MM.1S (cell line): ENCODE measurements around the gene SPI1.

ENCODE experiments used
- DNase-seq: peaks from one replicate; pipeline ENCODE4 v3.0.0-alpha.2; 2015
- H2AFZ ChIP-seq: fragments of 300-600 bp; sonication (generic); 2 replicates; pipeline ENCODE4 v1.6.0; 2016; ENCODE audit warnings: antibody characterized with exemption, low read length
- H3F3A ChIP-seq: fragments of 300-600 bp; sonication (generic); 2 replicates; pipeline ENCODE4 v1.6.1; 2016; ENCODE audit warnings: mild to moderate bottlenecking, antibody characterized with exemption, low read length, moderate library complexity, mixed read lengths; ENCODE audit not compliant: insufficient read depth
- H3K27ac ChIP-seq: fragments of 300-600 bp; sonication (generic); 2 replicates; pipeline ENCODE4 v1.5.1; 2016; ENCODE audit warnings: mild to moderate bottlenecking, low read length
- H3K27me3 ChIP-seq: fragments of 300-600 bp; sonication (generic); replicated peaks from 2 replicates; pipeline ENCODE4 v1.6.0; 2016; ENCODE audit warnings: low read length; ENCODE audit not compliant: insufficient read depth
- H3K36me3 ChIP-seq: fragments of 300-600 bp; sonication (generic); replicated peaks from 2 replicates; pipeline ENCODE4 v1.6.1; 2016; ENCODE audit warnings: mild to moderate bottlenecking, low read length, mixed read lengths; ENCODE audit not compliant: insufficient read depth
- H3K4me1 ChIP-seq: fragments of 300-600 bp; sonication (generic); 2 replicates; pipeline ENCODE4 v1.6.1; 2016; ENCODE audit warnings: low read length, mixed read lengths
- H3K4me2 ChIP-seq: fragments of 300-600 bp; sonication (generic); 2 replicates; pipeline ENCODE4 v1.6.0; 2016; ENCODE audit warnings: low read depth, low read length
- H3K4me3 ChIP-seq: fragments of 300-600 bp; sonication (generic); 2 replicates; pipeline ENCODE4 v1.5.1; 2016; ENCODE audit warnings: low read length, mixed read lengths
- H3K79me2 ChIP-seq: fragments of 300-600 bp; sonication (generic); 2 replicates; pipeline ENCODE4 v1.6.1; 2016; ENCODE audit warnings: mixed run types, low read length, mixed read lengths
- H3K9ac ChIP-seq: fragments of 300-600 bp; sonication (generic); 2 replicates; pipeline ENCODE4 v1.6.1; 2016; ENCODE audit warnings: low read length, mixed read lengths
- H3K9me2 ChIP-seq: fragments of 300-600 bp; sonication (generic); replicated peaks from 2 replicates; pipeline ENCODE4 v1.6.1; 2016; ENCODE audit warnings: mild to moderate bottlenecking, low read length, mixed read lengths; ENCODE audit not compliant: insufficient read depth
- H3K9me3 ChIP-seq: fragments of 300-600 bp; sonication (generic); replicated peaks from 2 replicates; pipeline ENCODE4 v1.6.1; 2016; ENCODE audit warnings: mild to moderate bottlenecking, low read length, mixed read lengths; ENCODE audit not compliant: insufficient read depth
- H4K20me1 ChIP-seq: fragments of 300-600 bp; sonication (generic); 2 replicates; pipeline ENCODE4 v1.6.1; 2016; ENCODE audit warnings: mild to moderate bottlenecking, low read length, moderate library complexity, mixed read lengths; ENCODE audit not compliant: insufficient read depth
- EZH2 ChIP-seq: fragments of 300-600 bp; sonication (generic); optimal IDR thresholded peaks from 2 replicates; pipeline ENCODE3; 2017; ENCODE audit warnings: low read depth, mild to moderate bottlenecking, antibody characterized with exemption, low read length, mixed read lengths
- EZH2phosphoT487 ChIP-seq: fragments of 300-600 bp; sonication (generic); IDR thresholded peaks from 2 replicates; pipeline ENCODE4 v1.6.1; 2018; ENCODE audit warnings: antibody characterized with exemption, low read length
- TF ChIP-seq, protein P1 (sequence below): fragments of 300-600 bp; sonication (generic); IDR thresholded peaks from 2 replicates; pipeline ENCODE4 v1.5.1; 2016; ENCODE audit warnings: antibody characterized with exemption, low read length, mixed read lengths

Gene SPI1

DNA sequence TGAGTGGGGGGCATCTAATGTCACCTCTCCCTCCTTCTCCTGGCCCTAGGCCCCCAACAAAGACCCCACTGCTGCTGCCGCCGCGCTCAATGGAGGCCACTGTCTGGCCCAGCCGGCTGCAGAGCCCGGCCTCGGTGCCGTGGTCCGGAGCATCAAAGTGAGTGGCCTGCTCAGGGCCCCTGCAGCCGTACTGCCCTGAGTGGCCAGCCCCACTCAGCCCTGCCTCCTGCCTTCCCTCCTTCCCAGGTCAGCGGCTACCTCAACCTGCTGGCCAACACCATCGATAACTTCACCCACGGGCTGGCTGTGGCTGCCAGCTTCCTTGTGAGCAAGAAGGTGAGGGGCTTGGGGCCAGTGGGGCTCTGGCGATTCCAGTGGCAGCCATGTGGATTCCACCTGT lies 35.0 kb upstream of the SPI1 start:
- no peak overlapping the region for H3K4me3 ChIP-seq
- no peaks in the 10 kb centered on the region for H3K9me2 ChIP-seq
- H3K9me3 ChIP-seq, result no peaks in the 10 kb centered on the region
- no peaks in the 10 kb centered on the region for H3F3A ChIP-seq
- no peak for TF ChIP-seq EZH2phosphoT487
- H3K4me2 ChIP-seq, result no peak overlapping the region
- DNase-seq, result no peak
- no peaks in the 10 kb centered on the region for H3K27me3 ChIP-seq
- no peaks in the 10 kb centered on the region for H3K79me2 ChIP-seq
- no peak overlapping the region for H3K27ac ChIP-seq
- H2AFZ ChIP-seq, result no peak overlapping the region
- H4K20me1 ChIP-seq, result no peaks in the 10 kb centered on the region
- H3K4me1 ChIP-seq, result peaks cover 5% of the 10 kb centered on the region; the same call in 1 of the 2 replicates
- H3K9ac ChIP-seq, result no peak overlapping the region
- no peaks in the 10 kb centered on the region for H3K36me3 ChIP-seq

DNA sequence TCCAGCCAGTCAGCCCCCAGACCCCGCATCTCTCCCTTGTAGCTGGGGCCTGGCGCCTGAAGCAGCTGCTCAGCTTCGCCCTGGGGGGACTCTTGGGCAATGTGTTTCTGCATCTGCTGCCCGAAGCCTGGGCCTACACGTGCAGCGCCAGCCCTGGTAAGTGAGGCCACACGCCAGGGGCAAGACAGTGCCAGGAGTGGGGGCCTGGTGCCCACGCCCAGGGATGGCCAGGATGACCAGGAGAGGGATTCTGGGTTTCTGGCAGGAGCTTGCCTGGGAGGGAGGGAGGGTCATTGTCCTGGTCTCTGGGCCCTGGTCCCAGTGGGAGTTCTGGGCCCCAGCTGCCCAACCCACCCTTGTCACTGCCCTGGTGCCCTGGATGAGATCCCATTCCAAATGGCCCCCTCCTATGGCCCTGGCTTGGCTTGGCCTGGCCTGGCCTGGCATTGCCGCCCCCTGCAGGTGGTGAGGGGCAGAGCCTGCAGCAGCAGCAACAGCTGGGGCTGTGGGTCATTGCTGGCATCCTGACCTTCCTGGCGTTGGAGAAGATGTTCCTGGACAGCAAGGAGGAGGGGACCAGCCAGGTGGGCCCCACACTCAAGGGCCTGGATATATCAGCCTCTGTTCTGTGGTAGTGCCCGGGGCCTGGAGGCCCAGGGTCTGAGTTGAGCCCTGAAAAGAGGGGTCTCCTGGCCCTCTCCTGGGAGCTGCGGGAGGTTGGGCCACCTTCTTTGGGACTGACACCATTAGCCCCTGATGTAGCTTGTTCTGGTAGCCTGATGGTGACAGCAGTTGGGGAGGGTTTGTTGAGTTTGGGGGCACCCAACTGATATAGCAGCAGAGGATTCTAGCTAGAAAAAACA lies 33.8 kb upstream of the SPI1 start:
- no peaks in the 10 kb centered on the region for H3K36me3 ChIP-seq
- no peak overlapping the region for H3K9ac ChIP-seq
- peaks cover 10% of the 10 kb centered on the region for H3K4me1 ChIP-seq
- no peak overlapping the region for H3K27ac ChIP-seq
- no peaks in the 10 kb centered on the region for H4K20me1 ChIP-seq
- no peaks in the 10 kb centered on the region for H3K27me3 ChIP-seq
- no peaks in the 10 kb centered on the region for H3K79me2 ChIP-seq
- no peaks in the 10 kb centered on the region for H3K9me3 ChIP-seq
- peaks cover 9% of the 10 kb centered on the region for H3F3A ChIP-seq
- no peak overlapping the region for H2AFZ ChIP-seq
- DNase-seq, result peak; percentile 50
- TF ChIP-seq, protein P1, sequence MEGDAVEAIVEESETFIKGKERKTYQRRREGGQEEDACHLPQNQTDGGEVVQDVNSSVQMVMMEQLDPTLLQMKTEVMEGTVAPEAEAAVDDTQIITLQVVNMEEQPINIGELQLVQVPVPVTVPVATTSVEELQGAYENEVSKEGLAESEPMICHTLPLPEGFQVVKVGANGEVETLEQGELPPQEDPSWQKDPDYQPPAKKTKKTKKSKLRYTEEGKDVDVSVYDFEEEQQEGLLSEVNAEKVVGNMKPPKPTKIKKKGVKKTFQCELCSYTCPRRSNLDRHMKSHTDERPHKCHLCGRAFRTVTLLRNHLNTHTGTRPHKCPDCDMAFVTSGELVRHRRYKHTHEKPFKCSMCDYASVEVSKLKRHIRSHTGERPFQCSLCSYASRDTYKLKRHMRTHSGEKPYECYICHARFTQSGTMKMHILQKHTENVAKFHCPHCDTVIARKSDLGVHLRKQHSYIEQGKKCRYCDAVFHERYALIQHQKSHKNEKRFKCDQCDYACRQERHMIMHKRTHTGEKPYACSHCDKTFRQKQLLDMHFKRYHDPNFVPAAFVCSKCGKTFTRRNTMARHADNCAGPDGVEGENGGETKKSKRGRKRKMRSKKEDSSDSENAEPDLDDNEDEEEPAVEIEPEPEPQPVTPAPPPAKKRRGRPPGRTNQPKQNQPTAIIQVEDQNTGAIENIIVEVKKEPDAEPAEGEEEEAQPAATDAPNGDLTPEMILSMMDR, result peak; percentile 90
- TF ChIP-seq EZH2phosphoT487, result no peak
- H3K4me3 ChIP-seq, result no peak overlapping the region
- no peak overlapping the region for H3K4me2 ChIP-seq
- H3K9me2 ChIP-seq, result no peaks in the 10 kb centered on the region

DNA sequence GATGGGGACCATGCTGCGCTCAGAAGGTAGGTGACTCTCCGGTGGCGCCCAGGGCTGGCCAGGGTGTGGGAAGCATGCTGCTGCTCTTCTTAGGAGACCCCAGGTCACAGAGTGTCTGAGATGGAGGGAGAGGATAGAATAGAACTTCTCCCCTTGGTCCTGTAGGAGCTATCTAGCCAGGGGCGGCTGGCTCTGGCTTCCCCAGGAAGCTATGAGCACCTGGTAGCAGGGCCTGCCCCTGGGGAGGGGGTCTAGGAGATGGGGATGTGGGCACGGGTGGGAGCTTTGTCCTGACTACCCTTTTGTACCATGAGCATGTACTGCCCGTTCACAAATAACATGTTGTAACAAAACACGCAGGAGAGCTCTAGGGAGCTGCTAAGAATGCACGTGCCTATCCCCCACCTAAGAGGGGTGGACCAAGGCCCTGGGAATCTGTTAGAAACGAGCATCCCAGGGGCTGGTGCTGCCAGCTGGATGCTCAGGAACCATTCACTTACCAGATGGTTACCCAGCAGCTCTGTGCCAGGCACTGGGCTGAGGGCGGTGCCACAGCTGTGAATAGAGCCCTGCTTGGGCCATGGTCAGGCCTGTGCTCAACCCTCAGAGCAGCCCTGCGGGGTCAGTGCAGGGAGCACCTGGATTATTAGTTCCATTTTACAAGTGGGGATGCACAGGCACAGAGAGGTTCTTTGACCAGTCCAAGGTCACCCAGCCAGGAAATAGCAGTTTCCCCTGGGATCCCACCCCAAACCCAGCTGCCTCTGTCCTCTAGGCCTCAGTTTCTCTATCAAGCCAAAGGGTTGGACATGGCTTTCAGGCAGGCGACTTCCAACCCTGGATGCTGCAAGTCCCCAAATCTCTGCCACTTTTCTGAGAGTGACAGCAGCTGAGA lies 32.3 kb upstream of the SPI1 start:
- Histone ChIP-seq H3F3A (peaks cover 10% of the 10 kb centered on the region), H3K79me2 (no peaks in the 10 kb centered on the region), H3K4me2 (no peak overlapping the region), H3K9me3 (no peaks in the 10 kb centered on the region), H3K9ac (no peak overlapping the region), H3K4me1 (peaks cover 15% of the 10 kb centered on the region), H2AFZ (no peak overlapping the region), H3K27me3 (no peaks in the 10 kb centered on the region), H3K4me3 (no peak overlapping the region), H4K20me1 (no peaks in the 10 kb centered on the region), H3K9me2 (no peaks in the 10 kb centered on the region), H3K36me3 (no peaks in the 10 kb centered on the region), H3K27ac (no peak overlapping the region)
- TF ChIP-seq, protein P1, result no peak
- TF ChIP-seq EZH2 (no peak), EZH2phosphoT487 (no peak)
- DNase-seq, result no peak
